Aorta (tissue), 5 donors: ENCODE results near the gene LRRC18. TPM values are rescaled to one million over a fixed set of nuclear protein-coding genes. Genes with fewer than 3 reads are reported as not detected.

Experiments
- ATAC-seq: fragments of 200-7000 bp; cut with Tn5 transposase; one replicate; pipeline ENCODE4 v1.9.1; 2022; ENCODE audit warnings: moderate library complexity; ENCODE audit not compliant: low FRiP score
- DNase-seq, 2 donors: peaks; one replicate each; pipeline ENCODE4 v3.0.0-alpha.2; 2020
- H3K27ac ChIP-seq, 2 donors: one replicate each; pipeline ENCODE4 v1.5.1; 2013; ENCODE audit warnings: low read length in 2 of 2, mild to moderate bottlenecking in 2 of 2, moderate library complexity in 2 of 2, control low read depth in 1 of 2, inconsistent platforms in 1 of 2, low read depth in 1 of 2
- H3K27me3 ChIP-seq, 2 donors: one replicate each; pipeline ENCODE4 v1.6.1; 2013; ENCODE audit warnings: control low read depth in 1 of 2, low read length in 1 of 2, mild to moderate bottlenecking in 1 of 2, moderate library complexity in 1 of 2; ENCODE audit not compliant: insufficient read depth in 2 of 2, control insufficient read depth in 1 of 2
- H3K36me3 ChIP-seq, 2 donors: one replicate each; pipeline ENCODE4 v1.6.1; 2013; ENCODE audit warnings: control low read depth in 1 of 2, low read length in 1 of 2, mild to moderate bottlenecking in 1 of 2; ENCODE audit not compliant: insufficient read depth in 2 of 2, control insufficient read depth in 1 of 2
- H3K4me1 ChIP-seq, 2 donors: one replicate each; pipeline ENCODE4 v1.6.1; 2013; ENCODE audit warnings: low read length in 2 of 2, control low read depth in 1 of 2, mild to moderate bottlenecking in 1 of 2, moderate library complexity in 1 of 2; ENCODE audit not compliant: insufficient read depth in 2 of 2, control insufficient read depth in 1 of 2
- H3K4me3 ChIP-seq, 2 donors: one replicate each; pipeline ENCODE4 v1.5.1; 2013; ENCODE audit warnings: low read length in 2 of 2, control low read depth in 1 of 2, mild to moderate bottlenecking in 1 of 2
- H3K9me3 ChIP-seq: one replicate; pipeline ENCODE4 v1.6.1; 2013; ENCODE audit warnings: mild to moderate bottlenecking, low read length; ENCODE audit not compliant: control insufficient read depth
- WGBS, 2 donors: extraction: QIAGEN DNeasy Blood & Tissue Kit; methylation state at CpG; one replicate each; pipeline ENCODE4 v1.1.7; 2013; 5-methylcytosine and 5-hydroxymethylcytosine counted together
- intact Hi-C, 2 donors: fragments of 100-400 bp; cut with DNase I; formaldehyde crosslinking; loops; one replicate each; pipeline versions ENCODE4 v1.14.2 to v1.15.0; 2022
- long read RNA-seq, 2 donors: library from polyadenylated mRNA; unstranded; transcript quantifications; one replicate each; pipeline ENCODE4 v2.0.0, GENCODE V29; 2020 to 2021
- polyA plus RNA-seq, 2 donors: library from polyadenylated mRNA; stranded (reverse); fragments of 200-250 nt; gene quantifications; one replicate each; pipeline ENCODE4 v1.2.3, GENCODE V29; 2013
- total RNA-seq, 2 donors: library from RNA; stranded (reverse); fragmentation: NEBNext Ultra II Directional; extraction: Animal tissue kit (Norgen Biotek cat#: 25700); gene quantifications; one replicate each; pipeline ENCODE4 v1.2.1, GENCODE V29; 2021
- donor health status: healthy with polysubstance abuse.
- donor health status: Bipolar disorder and iron deficiency.
- donor health status: DM: no; HTN: no; CAD: no.
- donor health status: DM: no; HTN: no; CAD: no.
- donor health status: DM: yes; HTN: yes; CAD: no.

Gene LRRC18
- total RNA-seq (not detected), polyA plus RNA-seq (not detected)
- long read RNA-seq, donor 1: 0 reads
- long read RNA-seq, donor 2: 0 reads

- 97 to 100% methylated on average over 2 of the region's 2 CpGs for WGBS, 2 donors
- intact Hi-C loops: no loop called here
Observed at GRCh38 chr10:48939790-48940325, at the start of gene LRRC18. TSS of gene LRRC18 (minus strand) at chr10:48939840. CDS start at chr10:48914155, 25,685 bp downstream.

GRCh38 chr10:48985621-48986158, 46.0 kb upstream of the LRRC18 start:
- H3K4me1 ChIP-seq: no peaks in the 10 kb centered on the region
- H3K9me3 ChIP-seq: no peaks in the 10 kb centered on the region
- H3K27me3 ChIP-seq: no peaks in the 10 kb centered on the region
- H3K4me3 ChIP-seq: no peak overlapping the region
- intact Hi-C loops: no loop called here
- WGBS, 2 donors: 91 to 96% methylated on average over 5 to 7 of the region's 7 CpGs
- H3K27ac ChIP-seq: no peak overlapping the region
- ATAC-seq (peak; percentile 26), DNase-seq (no peak)
- no peaks in the 10 kb centered on the region for H3K36me3 ChIP-seq

More at GRCh38 chr10:48939790-48940325, at the start of gene LRRC18:
- Histone ChIP-seq H3K27ac (no peak within 1 kb of the TSS), H3K27me3 (no peaks in the 10 kb centered on the region), H3K4me3 (no peak within 1 kb of the TSS), H3K9me3 (no peaks in the 10 kb centered on the region), H3K36me3 (no peaks in the 10 kb centered on the region), H3K4me1 (no peaks in the 10 kb centered on the region)
- DNase-seq (no peak), ATAC-seq (no peak)

- Histone ChIP-seq H3K27me3 (no peaks in the 10 kb centered on the region), H3K4me1 (no peaks in the 10 kb centered on the region), H3K9me3 (no peaks in the 10 kb centered on the region), H3K27ac (no peak overlapping the region), H3K36me3 (no peaks in the 10 kb centered on the region), H3K4me3 (no peak overlapping the region)
- intact Hi-C loops: loop anchor here in 1 of 2 donors (5.0 kb wide), 1 partner anchor 326 kb away; no protein-coding TSS in a partner anchor
- no peak for ATAC-seq
- no peak for DNase-seq
- 40 to 51% methylated on average over 5 of the region's 5 CpGs for WGBS, 2 donors
Observed at GRCh38 chr10:48983648-48984351, 44.2 kb upstream of the LRRC18 start.

- no peaks in the 10 kb centered on the region for H3K4me1 ChIP-seq
- ATAC-seq (no peak), DNase-seq (no peak)
- intact Hi-C loops: loop anchor here in 1 of 2 donors (5.0 kb wide), 1 partner anchor 325 kb away; no protein-coding TSS in a partner anchor
- H3K9me3 ChIP-seq: no peaks in the 10 kb centered on the region
- H3K36me3 ChIP-seq: no peaks in the 10 kb centered on the region
- H3K27me3 ChIP-seq: no peaks in the 10 kb centered on the region
- H3K4me3 ChIP-seq: no peak overlapping the region
- WGBS, 2 donors: 85 to 90% methylated on average over 5 of the region's 5 CpGs
- no peak overlapping the region for H3K27ac ChIP-seq
Observed at GRCh38 chr10:48982584-48982983, 42.9 kb upstream of the LRRC18 start.

GRCh38 chr10:48981310-48981907, 41.8 kb upstream of the LRRC18 start:
- Histone ChIP-seq H3K9me3 (no peaks in the 10 kb centered on the region), H3K4me3 (no peak overlapping the region), H3K27me3 (no peaks in the 10 kb centered on the region), H3K36me3 (no peaks in the 10 kb centered on the region), H3K4me1 (no peaks in the 10 kb centered on the region), H3K27ac (no peak overlapping the region)
- DNase-seq (peak; percentile 66 to 84), ATAC-seq (peak; percentile 75)
- WGBS, 2 donors: 35% methylated on average over 12 of the region's 12 CpGs
- intact Hi-C loops: loop anchor here (1.0 to 5.0 kb wide), 3 partner anchors 179 to 324 kb away; no protein-coding TSS in a partner anchor

- intact Hi-C loops: no loop called here
- ATAC-seq: no peak
Observed at GRCh38 chr10:48978318-48978717, 38.7 kb upstream of the LRRC18 start.

GRCh38 chr10:48976196-48976595, 36.6 kb upstream of the LRRC18 start:
- DNase-seq: no peak
- no peak for ATAC-seq
- H3K36me3 ChIP-seq: no peaks in the 10 kb centered on the region
- intact Hi-C loops: no loop called here
- no peaks in the 10 kb centered on the region for H3K4me1 ChIP-seq
- no peaks in the 10 kb centered on the region for H3K27me3 ChIP-seq
- no peak overlapping the region for H3K27ac ChIP-seq
- H3K9me3 ChIP-seq: no peaks in the 10 kb centered on the region
- no peak overlapping the region for H3K4me3 ChIP-seq

More at GRCh38 chr10:48978318-48978717, 38.7 kb upstream of the LRRC18 start:
- H3K4me3 ChIP-seq: no peak overlapping the region
- no peaks in the 10 kb centered on the region for H3K9me3 ChIP-seq
- no peaks in the 10 kb centered on the region for H3K36me3 ChIP-seq
- no peak overlapping the region for H3K27ac ChIP-seq
- no peaks in the 10 kb centered on the region for H3K4me1 ChIP-seq
- DNase-seq: no peak
- no peaks in the 10 kb centered on the region for H3K27me3 ChIP-seq
- 90 to 93% methylated on average over 5 of the region's 5 CpGs for WGBS, 2 donors

GRCh38 chr10:48974510-48975156, 35.0 kb upstream of the LRRC18 start:
- Histone ChIP-seq H3K9me3 (no peaks in the 10 kb centered on the region), H3K27ac (no peak overlapping the region), H3K36me3 (no peaks in the 10 kb centered on the region), H3K27me3 (no peaks in the 10 kb centered on the region), H3K4me1 (no peaks in the 10 kb centered on the region), H3K4me3 (no peak overlapping the region)
- intact Hi-C loops: no loop called here
- no peak for DNase-seq
- ATAC-seq: no peak
- 91 to 96% methylated on average over 12 of the region's 12 CpGs for WGBS, 2 donors
